Neural cell (in vitro differentiated cells): ENCODE results near the gene C11orf24. TPM values are rescaled to one million over a fixed set of nuclear protein-coding genes. Genes with fewer than 3 reads are reported as not detected.

Experiments used
- H2AFZ ChIP-seq: fragments of 200-600, 300-800 bp; sonication (generic), shearing (Covaris generic); 2 replicates; pipeline ENCODE4 v1.6.0; 2014; ENCODE audit warnings: low read depth, mild to moderate bottlenecking, antibody characterized with exemption, low read length, moderate library complexity
- H3F3A ChIP-seq: fragments of 200-600 bp; shearing (Covaris generic); 2 replicates; pipeline ENCODE4 v1.6.1; 2016; ENCODE audit warnings: mild to moderate bottlenecking, moderate library complexity, mixed read lengths, antibody characterized with exemption, low read length; ENCODE audit not compliant: insufficient read depth, poor library complexity, severe bottlenecking
- H3K27ac ChIP-seq: fragments of 200-600, 300-800 bp; sonication (generic), shearing (Covaris generic); 2 replicates; pipeline ENCODE4 v1.5.1; 2014; ENCODE audit warnings: mild to moderate bottlenecking, low read length, moderate library complexity
- H3K27me3 ChIP-seq: fragments of 300-800, 200-600 bp; sonication (generic), shearing (Covaris generic); 2 replicates; pipeline ENCODE4 v1.6.0; 2014; ENCODE audit warnings: mild to moderate bottlenecking, low read depth, low read length, moderate library complexity; ENCODE audit not compliant: insufficient read depth
- H3K36me3 ChIP-seq: fragments of 300-800, 200-600 bp; sonication (generic), shearing (Covaris generic); 2 replicates; pipeline ENCODE4 v1.5.1; 2014; ENCODE audit warnings: mild to moderate bottlenecking, antibody characterized with exemption, low read length, moderate library complexity; ENCODE audit not compliant: insufficient read depth
- H3K4me2 ChIP-seq: fragments of 300-800, 200-600 bp; sonication (generic), shearing (Covaris generic); 2 replicates; pipeline ENCODE4 v1.6.0; 2014; ENCODE audit warnings: mild to moderate bottlenecking, low read length
- H3K4me3 ChIP-seq: fragments of 300-800, 200-600 bp; sonication (generic), shearing (Covaris generic); 2 replicates; pipeline ENCODE4 v1.5.1; 2014; ENCODE audit warnings: mild to moderate bottlenecking, low read length, moderate library complexity
- H3K79me2 ChIP-seq: fragments of 200-600 bp; shearing (Covaris generic); replicated peaks from 2 replicates; pipeline ENCODE4 v1.6.0; 2014; ENCODE audit warnings: mild to moderate bottlenecking, low read length, moderate library complexity; ENCODE audit not compliant: insufficient read depth
- H3K9ac ChIP-seq: fragments of 300-800, 200-600 bp; sonication (generic), shearing (Covaris generic); 2 replicates; pipeline ENCODE4 v1.6.1; 2016; ENCODE audit warnings: mild to moderate bottlenecking, low read length, mixed read lengths
- H3K9me2 ChIP-seq: fragments of 200-600 bp; shearing (Covaris generic); 2 replicates; pipeline ENCODE4 v1.6.1; 2016; ENCODE audit warnings: mild to moderate bottlenecking, low read length, mixed read lengths; ENCODE audit not compliant: insufficient read depth
- H3K9me3 ChIP-seq: fragments of 200-600, 300-800 bp; sonication (generic), shearing (Covaris generic); 2 replicates; pipeline ENCODE4 v1.6.1; 2016; ENCODE audit warnings: mild to moderate bottlenecking, mixed run types, low read length, moderate library complexity, mixed read lengths
- H4K20me1 ChIP-seq: fragments of 200-600 bp; shearing (Covaris generic); 2 replicates; pipeline ENCODE4 v1.6.1; 2016; ENCODE audit warnings: mild to moderate bottlenecking, mixed run types; ENCODE audit not compliant: insufficient read depth
- EP300 ChIP-seq: fragments of 450-650 bp; conservative IDR thresholded peaks from 2 replicates; pipeline ENCODE4 v1.6.1; 2014; ENCODE audit warnings: antibody characterized with exemption, mild to moderate bottlenecking, moderate library complexity; ENCODE audit not compliant: poor library complexity, severe bottlenecking
- EZH2 ChIP-seq: fragments of 200-600, 300-800 bp; shearing (Covaris generic), sonication (generic); IDR thresholded peaks from 2 replicates; pipeline ENCODE4 v1.6.1; 2014; ENCODE audit warnings: antibody characterized with exemption, low read length, borderline replicate concordance, mild to moderate bottlenecking; ENCODE audit not compliant: insufficient read depth, poor library complexity, severe bottlenecking
- MXI1 ChIP-seq: fragments of 450-650 bp; conservative IDR thresholded peaks from 2 replicates; pipeline ENCODE4 v1.6.1; 2014; ENCODE audit warnings: antibody characterized with exemption, mild to moderate bottlenecking; ENCODE audit not compliant: poor library complexity, severe bottlenecking
- POLR2AphosphoS5 ChIP-seq: IDR thresholded peaks from 2 replicates; pipeline ENCODE4 v1.6.1; 2012
- RAD21 ChIP-seq: fragments of 450-650 bp; conservative IDR thresholded peaks from 2 replicates; pipeline ENCODE4 v1.6.1; 2014; ENCODE audit warnings: antibody characterized with exemption, mild to moderate bottlenecking, moderate library complexity
- SMC3 ChIP-seq: fragments of 450-650 bp; conservative IDR thresholded peaks from 2 replicates; pipeline ENCODE4 v1.6.1; 2014; ENCODE audit warnings: antibody characterized with exemption, mild to moderate bottlenecking, moderate library complexity; ENCODE audit not compliant: poor library complexity
- TAF1 ChIP-seq: IDR thresholded peaks from 2 replicates; pipeline ENCODE4 v1.6.1; 2012; ENCODE audit warnings: low read depth
- polyA plus RNA-seq: library from polyadenylated mRNA; depleted of rRNA; stranded (reverse); fragments of >200 nt; gene quantifications from 2 replicates; pipeline ENCODE4 v1.2.3, GENCODE V29; 2014
- TF ChIP-seq, protein P1 (sequence below): fragments of 450-650 bp; IDR thresholded peaks from 2 replicates; pipeline ENCODE4 v1.5.1; 2014; ENCODE audit warnings: antibody characterized with exemption, mild to moderate bottlenecking, moderate library complexity; ENCODE audit not compliant: poor library complexity, severe bottlenecking
- TF ChIP-seq, protein P2 (sequence below): IDR thresholded peaks from 2 replicates; pipeline ENCODE4 v1.6.1; 2012; ENCODE audit warnings: borderline replicate concordance

C11orf24 gene
- polyA plus RNA-seq, 1 donor from 2014 or later = 9.6 TPM

DNA sequence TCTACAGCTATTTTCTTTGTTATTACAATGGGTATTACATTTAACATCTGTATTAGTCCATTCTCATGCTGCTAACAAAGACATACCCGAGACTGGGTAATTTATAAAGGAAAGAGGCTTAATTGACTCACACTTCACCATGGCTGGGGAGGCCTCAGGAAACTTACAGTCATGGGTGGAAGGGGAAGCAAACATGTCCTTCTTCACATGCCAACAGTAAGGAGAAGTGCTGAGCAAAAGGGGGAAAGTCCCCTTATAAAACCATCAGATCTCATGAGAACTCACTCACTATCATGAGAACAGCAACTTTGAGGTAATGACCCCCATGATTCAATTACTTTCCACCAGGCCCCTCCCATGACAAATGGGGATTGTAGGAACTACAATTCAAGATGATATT is 42.2 kb downstream of the C11orf24 start:
- Histone ChIP-seq H3K9me3 (no peaks in the 10 kb centered on the region), H3F3A (no peaks in the 10 kb centered on the region), H3K36me3 (no peaks in the 10 kb centered on the region), H4K20me1 (no peaks in the 10 kb centered on the region), H3K9me2 (no peaks in the 10 kb centered on the region), H3K27me3 (no peaks in the 10 kb centered on the region), H3K27ac (no peak overlapping the region), H3K4me2 (no peak overlapping the region), H3K9ac (no peak overlapping the region), H2AFZ (no peak overlapping the region), H3K79me2 (no peaks in the 10 kb centered on the region), H3K4me3 (no peak overlapping the region)
- TF ChIP-seq TAF1 = no peak
- no peak for TF ChIP-seq RAD21

DNA sequence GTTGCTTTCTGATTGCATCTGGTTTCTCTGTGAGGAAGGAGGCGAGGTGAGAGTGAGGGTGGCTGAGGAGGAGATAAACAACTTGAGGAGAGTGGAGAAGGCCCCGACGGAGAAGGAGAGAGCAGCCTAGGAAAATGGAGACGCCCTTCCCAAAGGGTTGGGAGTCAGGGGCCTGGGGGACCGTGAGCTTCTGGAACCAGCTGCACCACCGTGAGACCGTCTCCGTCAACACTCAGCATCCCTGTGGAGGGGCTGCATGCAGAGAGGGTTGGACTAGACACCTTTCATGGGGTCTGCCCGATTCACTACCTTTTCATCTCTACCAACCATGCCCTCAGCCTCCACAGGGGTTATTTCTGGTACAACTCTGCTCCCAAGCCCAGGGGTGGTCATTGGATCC is 45.4 kb downstream of the C11orf24 start:
- H3K4me3 ChIP-seq = no peak overlapping the region
- H3F3A ChIP-seq = no peaks in the 10 kb centered on the region
- H3K36me3 ChIP-seq = no peaks in the 10 kb centered on the region
- no peaks in the 10 kb centered on the region for H4K20me1 ChIP-seq
- no peaks in the 10 kb centered on the region for H3K79me2 ChIP-seq
- no peaks in the 10 kb centered on the region for H3K27me3 ChIP-seq
- no peaks in the 10 kb centered on the region for H3K9me3 ChIP-seq
- H3K27ac ChIP-seq = no peak overlapping the region
- H2AFZ ChIP-seq = no peak overlapping the region
- H3K9ac ChIP-seq = no peak overlapping the region
- H3K4me2 ChIP-seq = no peak overlapping the region
- no peaks in the 10 kb centered on the region for H3K9me2 ChIP-seq
- TF ChIP-seq, protein P1, sequence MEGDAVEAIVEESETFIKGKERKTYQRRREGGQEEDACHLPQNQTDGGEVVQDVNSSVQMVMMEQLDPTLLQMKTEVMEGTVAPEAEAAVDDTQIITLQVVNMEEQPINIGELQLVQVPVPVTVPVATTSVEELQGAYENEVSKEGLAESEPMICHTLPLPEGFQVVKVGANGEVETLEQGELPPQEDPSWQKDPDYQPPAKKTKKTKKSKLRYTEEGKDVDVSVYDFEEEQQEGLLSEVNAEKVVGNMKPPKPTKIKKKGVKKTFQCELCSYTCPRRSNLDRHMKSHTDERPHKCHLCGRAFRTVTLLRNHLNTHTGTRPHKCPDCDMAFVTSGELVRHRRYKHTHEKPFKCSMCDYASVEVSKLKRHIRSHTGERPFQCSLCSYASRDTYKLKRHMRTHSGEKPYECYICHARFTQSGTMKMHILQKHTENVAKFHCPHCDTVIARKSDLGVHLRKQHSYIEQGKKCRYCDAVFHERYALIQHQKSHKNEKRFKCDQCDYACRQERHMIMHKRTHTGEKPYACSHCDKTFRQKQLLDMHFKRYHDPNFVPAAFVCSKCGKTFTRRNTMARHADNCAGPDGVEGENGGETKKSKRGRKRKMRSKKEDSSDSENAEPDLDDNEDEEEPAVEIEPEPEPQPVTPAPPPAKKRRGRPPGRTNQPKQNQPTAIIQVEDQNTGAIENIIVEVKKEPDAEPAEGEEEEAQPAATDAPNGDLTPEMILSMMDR = no peak
- TF ChIP-seq TAF1 (no peak), MXI1 (no peak), RAD21 (no peak)

DNA sequence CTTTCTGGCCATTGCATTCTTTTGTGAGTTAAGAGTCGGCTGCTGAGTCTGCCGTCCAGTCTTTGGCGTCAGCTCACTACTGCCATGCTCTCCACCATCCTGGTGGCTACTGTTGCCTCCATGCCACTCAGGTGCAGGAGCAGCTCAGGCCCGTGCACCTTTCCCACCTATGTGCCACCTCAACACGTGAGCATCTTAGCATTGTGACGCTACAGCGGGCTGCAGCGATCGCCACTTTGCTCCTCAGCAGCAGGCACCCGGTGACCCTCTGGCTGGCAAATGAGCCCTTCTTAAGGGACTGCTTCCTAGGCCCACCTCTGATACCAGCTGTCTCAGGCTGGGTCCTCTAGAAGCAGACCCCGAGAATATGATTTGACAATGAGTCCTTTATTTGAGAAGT is 47.2 kb downstream of the C11orf24 start:
- Histone ChIP-seq H3F3A (no peaks in the 10 kb centered on the region), H3K27me3 (no peaks in the 10 kb centered on the region), H2AFZ (no peak overlapping the region), H3K36me3 (no peaks in the 10 kb centered on the region), H3K9me3 (no peaks in the 10 kb centered on the region), H3K27ac (no peak overlapping the region), H3K4me3 (no peak overlapping the region), H3K9me2 (no peaks in the 10 kb centered on the region), H4K20me1 (no peaks in the 10 kb centered on the region), H3K79me2 (no peaks in the 10 kb centered on the region), H3K4me2 (no peak overlapping the region), H3K9ac (no peak overlapping the region)
- TF ChIP-seq RAD21 (no peak), EP300 (no peak), POLR2AphosphoS5 (no peak), TAF1 (no peak), MXI1 (no peak), SMC3 (no peak), EZH2 (no peak)
- TF ChIP-seq, protein P1 = no peak
- TF ChIP-seq, protein P2, sequence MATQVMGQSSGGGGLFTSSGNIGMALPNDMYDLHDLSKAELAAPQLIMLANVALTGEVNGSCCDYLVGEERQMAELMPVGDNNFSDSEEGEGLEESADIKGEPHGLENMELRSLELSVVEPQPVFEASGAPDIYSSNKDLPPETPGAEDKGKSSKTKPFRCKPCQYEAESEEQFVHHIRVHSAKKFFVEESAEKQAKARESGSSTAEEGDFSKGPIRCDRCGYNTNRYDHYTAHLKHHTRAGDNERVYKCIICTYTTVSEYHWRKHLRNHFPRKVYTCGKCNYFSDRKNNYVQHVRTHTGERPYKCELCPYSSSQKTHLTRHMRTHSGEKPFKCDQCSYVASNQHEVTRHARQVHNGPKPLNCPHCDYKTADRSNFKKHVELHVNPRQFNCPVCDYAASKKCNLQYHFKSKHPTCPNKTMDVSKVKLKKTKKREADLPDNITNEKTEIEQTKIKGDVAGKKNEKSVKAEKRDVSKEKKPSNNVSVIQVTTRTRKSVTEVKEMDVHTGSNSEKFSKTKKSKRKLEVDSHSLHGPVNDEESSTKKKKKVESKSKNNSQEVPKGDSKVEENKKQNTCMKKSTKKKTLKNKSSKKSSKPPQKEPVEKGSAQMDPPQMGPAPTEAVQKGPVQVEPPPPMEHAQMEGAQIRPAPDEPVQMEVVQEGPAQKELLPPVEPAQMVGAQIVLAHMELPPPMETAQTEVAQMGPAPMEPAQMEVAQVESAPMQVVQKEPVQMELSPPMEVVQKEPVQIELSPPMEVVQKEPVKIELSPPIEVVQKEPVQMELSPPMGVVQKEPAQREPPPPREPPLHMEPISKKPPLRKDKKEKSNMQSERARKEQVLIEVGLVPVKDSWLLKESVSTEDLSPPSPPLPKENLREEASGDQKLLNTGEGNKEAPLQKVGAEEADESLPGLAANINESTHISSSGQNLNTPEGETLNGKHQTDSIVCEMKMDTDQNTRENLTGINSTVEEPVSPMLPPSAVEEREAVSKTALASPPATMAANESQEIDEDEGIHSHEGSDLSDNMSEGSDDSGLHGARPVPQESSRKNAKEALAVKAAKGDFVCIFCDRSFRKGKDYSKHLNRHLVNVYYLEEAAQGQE = no peak
